ENCODE results near the gene ZBTB20. TPM values are rescaled to one million over a fixed set of nuclear protein-coding genes. Genes with fewer than 3 reads are reported as not detected.
A peak's percentile ranks its signal among the peaks of the same experiment; 100 is the strongest.

Gene ZBTB20
- total RNA-seq, 3 donors from 2014 or later (not counting 1 experiment from before 2014, with no cell fraction given): 52.7 to 58.3 (median 55.9) TPM

DNA sequence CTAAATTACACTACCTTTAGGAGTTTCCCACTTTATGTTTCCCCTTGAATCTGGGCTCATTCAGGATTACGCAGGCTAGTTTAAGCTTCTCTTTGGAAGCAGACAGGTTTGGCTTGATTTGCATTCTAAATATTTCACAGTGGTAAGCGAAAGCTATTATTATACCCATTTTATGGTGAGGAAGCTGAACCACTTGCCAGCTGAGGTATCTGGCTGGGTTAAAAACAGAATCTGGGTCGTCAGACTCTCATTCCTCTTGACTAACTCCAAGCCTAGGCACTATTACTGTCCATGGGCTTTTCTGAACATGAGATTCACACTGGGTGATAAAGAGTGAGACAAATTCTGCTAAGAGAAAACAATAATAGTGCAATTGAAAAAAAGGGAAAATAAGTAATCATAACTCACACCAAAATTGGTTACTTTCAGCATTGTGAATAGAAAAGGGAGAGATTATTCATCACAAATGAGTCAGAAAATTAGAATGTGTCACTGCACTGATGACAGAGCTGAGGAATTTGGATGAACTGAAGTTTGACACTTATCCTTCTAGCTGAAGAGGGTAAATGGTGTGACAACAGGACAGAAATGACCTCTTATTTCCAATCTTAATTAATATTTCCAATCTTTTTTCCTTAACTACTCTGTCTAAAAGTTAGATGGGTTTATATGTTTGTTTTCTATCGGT, 642.0 kb downstream of the ZBTB20 start:
- H3K9me3 ChIP-seq (ENCODE audit: control insufficient read depth, insufficient read depth, low read length): no peaks in the 10 kb centered on the region
- WGBS (ENCODE audit: insufficient coverage): 78% methylated on average over 3 of the region's 4 CpGs
- DNase-seq (no peak), ATAC-seq (no peak)
- no peak overlapping the region for H3K27ac ChIP-seq (ENCODE audit: low read length)
- intact Hi-C loops (cut with micrococcal nuclease): no loop called here
- no peaks in the 10 kb centered on the region for H3K9me3 Mint-ChIP-seq
- H3K36me3 Mint-ChIP-seq: no peaks in the 10 kb centered on the region
- no peaks in the 10 kb centered on the region for H3K4me1 ChIP-seq (ENCODE audit: control insufficient read depth, insufficient read depth, low read length)
- H3K4me1 Mint-ChIP-seq: peaks cover 8 to 11% of the 10 kb centered on the region in 2 donors
- H3K4me3 ChIP-seq (ENCODE audit: low read length): no peak overlapping the region
- H3K27me3 Mint-ChIP-seq (ENCODE audit: low read depth in 2 of 2): peaks cover 0 to 2% of the 10 kb centered on the region in 2 donors
- no peaks in the 10 kb centered on the region for H3K36me3 ChIP-seq (ENCODE audit: control insufficient read depth, insufficient read depth, low read length)
- no peak overlapping the region for H3K4me3 Mint-ChIP-seq
- no peak overlapping the region for H3K27ac Mint-ChIP-seq
- H3K27me3 ChIP-seq (ENCODE audit: control insufficient read depth, insufficient read depth, low read length): no peaks in the 10 kb centered on the region
- TF ChIP-seq, protein P1, sequence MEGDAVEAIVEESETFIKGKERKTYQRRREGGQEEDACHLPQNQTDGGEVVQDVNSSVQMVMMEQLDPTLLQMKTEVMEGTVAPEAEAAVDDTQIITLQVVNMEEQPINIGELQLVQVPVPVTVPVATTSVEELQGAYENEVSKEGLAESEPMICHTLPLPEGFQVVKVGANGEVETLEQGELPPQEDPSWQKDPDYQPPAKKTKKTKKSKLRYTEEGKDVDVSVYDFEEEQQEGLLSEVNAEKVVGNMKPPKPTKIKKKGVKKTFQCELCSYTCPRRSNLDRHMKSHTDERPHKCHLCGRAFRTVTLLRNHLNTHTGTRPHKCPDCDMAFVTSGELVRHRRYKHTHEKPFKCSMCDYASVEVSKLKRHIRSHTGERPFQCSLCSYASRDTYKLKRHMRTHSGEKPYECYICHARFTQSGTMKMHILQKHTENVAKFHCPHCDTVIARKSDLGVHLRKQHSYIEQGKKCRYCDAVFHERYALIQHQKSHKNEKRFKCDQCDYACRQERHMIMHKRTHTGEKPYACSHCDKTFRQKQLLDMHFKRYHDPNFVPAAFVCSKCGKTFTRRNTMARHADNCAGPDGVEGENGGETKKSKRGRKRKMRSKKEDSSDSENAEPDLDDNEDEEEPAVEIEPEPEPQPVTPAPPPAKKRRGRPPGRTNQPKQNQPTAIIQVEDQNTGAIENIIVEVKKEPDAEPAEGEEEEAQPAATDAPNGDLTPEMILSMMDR (IDR thresholded peaks at IDR 0.05): no peak

DNA sequence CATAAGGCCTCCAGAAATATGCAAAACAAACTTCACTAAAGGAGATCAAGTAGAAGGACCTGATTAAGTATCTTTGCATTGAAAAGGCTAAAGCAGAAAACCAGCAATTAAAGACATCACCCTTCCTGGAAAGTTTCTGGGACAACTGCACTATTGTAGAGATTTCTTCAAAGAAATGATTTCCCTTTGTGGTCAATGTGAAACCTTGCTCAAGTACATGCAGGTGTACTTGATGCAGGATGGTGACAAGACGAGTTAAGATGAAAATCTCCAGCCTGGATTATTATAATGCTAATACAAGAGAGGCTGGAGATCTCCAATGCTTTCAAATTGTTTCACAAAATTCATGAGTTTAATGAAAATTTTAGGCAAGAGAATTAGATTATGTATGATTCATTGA, 644.9 kb downstream of the ZBTB20 start:
- WGBS (ENCODE audit: insufficient coverage): 50% methylated on average over 1 of the region's 1 CpG
- Histone ChIP-seq H3K27me3 (ENCODE audit: control insufficient read depth, insufficient read depth, low read length) (no peaks in the 10 kb centered on the region), H3K27ac (ENCODE audit: low read length) (no peak overlapping the region), H3K4me1 (ENCODE audit: control insufficient read depth, insufficient read depth, low read length) (no peaks in the 10 kb centered on the region), H3K9me3 (ENCODE audit: control insufficient read depth, insufficient read depth, low read length) (no peaks in the 10 kb centered on the region), H3K4me3 (ENCODE audit: low read length) (no peak overlapping the region), H3K36me3 (ENCODE audit: control insufficient read depth, insufficient read depth, low read length) (no peaks in the 10 kb centered on the region)
- TF ChIP-seq, protein P1 (IDR thresholded peaks at IDR 0.05): no peak
- no peak for ATAC-seq
- intact Hi-C loops (cut with micrococcal nuclease): no loop called here
- Mint-ChIP-seq H3K9me3 (no peaks in the 10 kb centered on the region), H3K36me3 (no peaks in the 10 kb centered on the region), H3K4me3 (no peak overlapping the region), H3K27ac (no peak overlapping the region), H3K27me3 (ENCODE audit: low read depth in 2 of 2) (peaks cover 0 to 2% of the 10 kb centered on the region in 2 donors), H3K4me1 (peaks cover 16 to 23% of the 10 kb centered on the region in 2 donors)
- no peak for DNase-seq

DNA sequence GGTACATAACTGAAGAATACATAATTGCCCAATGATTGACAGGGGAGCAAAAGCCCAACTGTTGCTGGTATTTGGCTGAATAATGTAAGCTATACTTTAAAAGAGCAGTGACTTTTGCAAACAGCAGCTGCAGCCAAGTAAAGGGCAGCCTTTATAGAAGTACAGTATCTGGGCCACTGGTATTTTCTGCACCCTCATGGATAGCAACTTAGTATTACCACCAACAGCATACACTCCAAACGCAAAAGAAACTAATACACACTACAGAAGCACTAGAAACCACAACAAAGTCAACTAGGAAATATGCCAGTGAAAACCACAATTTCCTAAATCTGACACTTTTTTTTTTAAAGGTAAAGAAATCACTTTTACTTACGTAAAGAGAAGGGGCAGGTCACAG, 647.1 kb downstream of the ZBTB20 start:
- no peaks in the 10 kb centered on the region for H3K9me3 ChIP-seq (ENCODE audit: control insufficient read depth, insufficient read depth, low read length)
- ATAC-seq (peak; percentile 54 to 82 (median 58)), DNase-seq (peak in 1 of 2 donors; percentile 52)
- intact Hi-C loops (cut with micrococcal nuclease): no loop called here
- Mint-ChIP-seq H3K27ac (peak overlapping the region in 1 of 2 donors; percentile 4), H3K27me3 (ENCODE audit: low read depth in 2 of 2) (peaks cover 0 to 2% of the 10 kb centered on the region in 2 donors), H3K9me3 (no peaks in the 10 kb centered on the region), H3K36me3 (no peaks in the 10 kb centered on the region), H3K4me3 (peak overlapping the region; percentile 42), H3K4me1 (peaks cover 16 to 23% of the 10 kb centered on the region in 2 donors)
- H3K27me3 ChIP-seq (ENCODE audit: control insufficient read depth, insufficient read depth, low read length): no peaks in the 10 kb centered on the region
- WGBS (ENCODE audit: insufficient coverage): 0% methylated on average over 1 of the region's 2 CpGs
- no peaks in the 10 kb centered on the region for H3K4me1 ChIP-seq (ENCODE audit: control insufficient read depth, insufficient read depth, low read length)
- no peaks in the 10 kb centered on the region for H3K36me3 ChIP-seq (ENCODE audit: control insufficient read depth, insufficient read depth, low read length)
- TF ChIP-seq, protein P1 (IDR thresholded peaks at IDR 0.05): no peak
- H3K4me3 ChIP-seq (ENCODE audit: low read length): no peak overlapping the region
- no peak overlapping the region for H3K27ac ChIP-seq (ENCODE audit: low read length)
